Fibroblast of peridontal ligament (primary cell): ENCODE measurements around the gene SOCS2.

ENCODE experiments used
- DNase-seq: peaks from one replicate; pipeline ENCODE4 v3.0.0-alpha.2; 2010; ENCODE audit errors: extremely low read depth

Gene SOCS2

DNA sequence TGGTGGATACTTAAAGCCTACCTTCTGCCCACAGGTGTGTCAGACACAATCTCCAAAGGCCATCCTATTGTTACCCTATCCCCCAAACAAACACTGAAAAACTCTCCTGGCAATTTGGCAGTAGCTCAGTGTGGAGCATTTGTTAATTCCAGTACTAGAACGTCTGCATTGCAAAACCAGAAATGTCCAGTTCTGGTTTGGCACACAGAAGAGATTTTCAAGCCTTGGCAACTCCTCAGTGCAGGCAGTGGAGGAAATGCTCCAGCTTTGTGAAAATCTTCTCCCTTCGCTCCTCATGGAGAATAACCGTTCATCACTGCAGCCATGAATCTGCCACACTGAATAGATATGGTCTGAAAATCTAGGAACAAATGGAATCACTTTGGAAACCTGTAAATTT lies 5.3 kb upstream of the SOCS2 start:
- DNase-seq, result peak; percentile 68

DNA sequence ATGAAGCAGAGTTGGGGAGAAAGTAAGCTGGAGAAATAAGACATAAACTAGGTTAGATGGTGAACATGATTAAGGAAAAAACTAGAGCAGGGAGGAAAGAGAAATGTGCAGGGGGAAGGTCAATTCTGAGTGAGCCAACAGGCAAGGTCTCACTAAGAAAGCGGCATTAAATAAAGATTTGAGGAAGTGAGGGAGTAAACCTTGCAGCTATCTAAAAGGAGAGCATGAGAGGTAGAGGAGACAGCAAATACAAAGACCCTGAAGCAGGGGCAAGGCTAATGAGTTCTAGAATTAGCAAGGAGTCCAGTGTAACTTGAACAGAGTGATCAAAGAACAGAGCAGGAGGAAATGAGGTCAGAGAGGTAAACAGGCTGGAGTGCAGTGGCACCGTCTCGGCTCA lies 4.4 kb upstream of the SOCS2 start:
- no peak for DNase-seq

DNA sequence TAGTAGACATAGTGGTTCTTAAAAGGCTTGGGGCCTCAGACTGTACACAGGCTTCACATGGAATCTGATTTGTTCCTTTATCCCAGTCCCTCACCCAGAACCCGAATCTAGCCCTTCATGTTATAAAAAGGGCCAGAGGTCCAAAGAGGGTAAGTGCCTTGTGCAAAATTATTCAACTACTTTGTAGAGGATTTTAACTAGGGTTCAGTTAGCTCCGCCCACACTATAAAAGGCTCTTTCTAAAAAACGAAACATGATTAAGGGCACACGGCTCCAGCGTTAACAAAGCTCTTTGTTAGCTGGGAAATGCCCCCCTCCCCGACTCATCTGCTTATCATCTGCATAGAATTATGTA lies 3.2 kb upstream of the SOCS2 start:
- no peak for DNase-seq

DNA sequence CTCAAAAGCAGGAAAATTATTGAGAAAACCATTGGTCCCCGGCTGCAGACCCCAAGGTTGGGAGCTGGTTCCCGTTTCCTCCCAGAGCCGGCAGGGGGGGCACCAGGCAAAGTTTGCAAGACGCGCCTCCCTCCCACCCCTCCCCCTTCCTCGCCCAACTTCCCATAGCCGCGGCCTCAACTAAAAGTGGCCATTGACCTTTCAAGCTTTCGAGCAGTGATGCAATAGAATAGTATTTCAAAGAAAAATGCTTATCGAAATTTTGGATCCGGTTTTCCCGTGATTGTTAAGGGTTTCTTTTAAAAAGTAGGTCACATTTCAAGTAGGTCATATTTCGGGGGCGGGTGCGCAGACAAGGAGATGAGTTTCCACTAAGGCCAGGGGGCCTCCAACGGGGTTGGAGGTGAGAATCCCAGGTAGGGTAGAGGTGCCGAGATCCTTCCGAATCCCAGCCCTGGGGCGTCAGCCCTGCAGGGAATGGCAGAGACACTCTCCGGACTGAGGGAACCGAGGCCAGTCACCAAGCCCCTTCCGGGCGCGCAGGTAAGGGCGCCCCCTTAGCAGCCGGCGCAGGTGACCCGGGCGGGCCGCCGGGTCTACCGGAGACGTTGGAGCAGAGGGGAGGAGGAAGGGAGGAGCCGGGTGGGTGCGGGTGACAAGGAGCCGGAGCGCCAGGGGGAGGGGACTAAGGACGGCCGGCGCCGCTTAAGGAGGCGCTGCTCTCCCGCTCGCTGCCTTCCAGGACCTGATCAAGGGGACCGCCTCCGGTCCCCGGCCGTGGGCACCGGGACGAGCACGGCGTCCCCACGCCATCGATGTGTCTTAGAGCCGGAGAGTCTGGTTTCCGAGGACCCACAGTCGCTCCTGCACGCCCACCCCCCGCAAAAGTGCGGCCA lies 2.6 kb upstream of the SOCS2 start:
- peak; percentile 91 for DNase-seq

DNA sequence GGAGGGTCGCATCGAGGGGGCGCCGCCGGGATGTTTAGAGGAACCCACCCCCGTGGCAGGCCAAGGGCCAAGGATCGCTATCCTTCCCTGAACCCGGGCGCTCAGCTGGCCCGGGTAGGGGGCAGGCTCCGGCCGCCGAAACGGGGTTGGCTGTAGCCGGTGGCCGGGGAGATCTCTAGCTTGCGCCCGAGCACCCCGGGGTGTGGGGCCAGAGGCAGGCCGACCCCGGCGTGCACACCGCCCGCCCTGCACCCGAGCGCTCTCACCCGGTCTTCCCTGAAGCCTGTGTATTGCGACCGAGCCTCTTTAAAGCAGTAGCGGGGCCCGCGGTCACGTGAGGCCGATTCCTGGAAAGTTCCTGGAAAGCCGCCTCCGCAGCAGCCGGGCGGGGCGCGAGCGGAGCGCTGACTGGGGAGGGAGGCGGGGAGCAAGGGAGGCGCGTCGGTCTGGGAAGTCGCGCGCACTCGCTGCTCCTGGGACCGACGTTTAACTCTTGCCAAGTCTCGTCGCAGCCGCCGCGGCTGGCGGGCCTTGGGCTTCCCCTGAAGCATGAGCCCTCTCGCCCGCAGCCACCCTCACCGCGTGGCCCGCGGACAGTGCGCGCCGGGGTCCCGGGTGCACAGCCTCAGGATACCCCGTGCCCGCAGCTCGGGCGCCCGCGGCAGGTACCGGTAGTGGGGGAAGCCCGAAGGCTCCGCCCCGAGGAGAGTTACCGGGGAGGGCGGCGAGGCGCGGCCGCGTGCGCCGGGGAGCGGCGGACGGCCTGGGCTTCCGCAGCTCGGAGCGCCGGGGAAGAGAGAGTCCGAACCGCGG lies 1.7 kb upstream of the SOCS2 start:
- DNase-seq, result peak; percentile 92

- peak; percentile 58 for DNase-seq
Observed at GRCh38 chr12:93571365-93571924, 1.0 kb upstream of the SOCS2 start.

GRCh38 chr12:93572712-93573551 lies 457 bp downstream of the SOCS2 start:
- DNase-seq, result peak; percentile 31

DNA sequence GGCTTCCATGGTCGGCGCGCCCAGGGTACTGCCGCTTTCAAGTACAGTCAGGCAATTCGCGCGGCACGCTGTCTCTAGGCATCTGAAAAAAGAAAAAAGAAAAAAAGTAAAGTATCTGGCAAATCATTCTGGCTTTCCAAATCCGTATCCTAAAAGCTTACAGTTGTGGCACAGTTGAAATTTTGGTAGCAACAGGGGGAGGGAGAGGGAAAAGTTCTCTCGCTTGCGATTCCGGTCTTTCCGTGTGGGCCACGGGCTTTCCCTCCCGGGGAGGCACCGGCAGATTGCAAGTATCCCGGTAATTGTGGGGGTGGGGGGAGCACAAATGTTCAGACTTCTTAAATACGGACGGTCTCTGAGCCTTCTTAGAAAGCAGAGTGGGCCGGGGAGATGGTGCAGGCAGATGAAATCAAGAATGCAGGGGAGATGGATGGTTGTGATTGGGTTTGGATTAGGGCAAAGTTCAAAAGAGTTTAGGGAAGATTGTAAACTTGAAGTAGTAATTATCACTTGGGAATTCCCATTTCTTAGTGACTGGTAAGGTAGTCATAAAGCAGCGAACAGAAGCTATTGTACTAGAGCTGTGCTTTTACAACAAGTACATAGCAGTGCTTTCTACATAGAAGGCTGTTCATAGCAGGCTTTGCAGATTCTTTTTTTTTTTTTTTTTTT lies 1.2 kb downstream of the SOCS2 start:
- DNase-seq, result peak; percentile 55

GRCh38 chr12:93577222-93577621 lies 4.7 kb downstream of the SOCS2 start:
- no peak for DNase-seq

GRCh38 chr12:93578221-93578620 lies 5.7 kb downstream of the SOCS2 start:
- DNase-seq, result no peak

DNA sequence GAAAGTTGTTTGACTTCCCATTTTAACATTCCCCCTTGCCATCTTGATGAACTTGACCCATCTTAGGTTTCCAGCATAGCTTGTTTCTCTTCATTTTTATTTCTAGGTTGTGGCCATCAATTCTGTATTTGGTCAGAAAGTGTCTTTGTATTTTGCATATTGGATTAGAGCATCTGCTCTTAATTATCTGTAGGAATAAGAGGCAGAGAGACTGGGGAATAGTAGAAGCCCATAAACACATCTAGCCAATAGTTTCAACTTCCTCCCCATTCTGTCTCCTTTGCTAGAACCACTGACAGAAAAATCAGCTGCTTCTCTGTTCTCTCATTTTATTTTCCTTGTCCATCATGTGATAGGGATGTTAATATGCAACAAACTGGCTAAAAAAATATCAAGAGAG lies 8.2 kb downstream of the SOCS2 start:
- peak; percentile 42 for DNase-seq

DNA sequence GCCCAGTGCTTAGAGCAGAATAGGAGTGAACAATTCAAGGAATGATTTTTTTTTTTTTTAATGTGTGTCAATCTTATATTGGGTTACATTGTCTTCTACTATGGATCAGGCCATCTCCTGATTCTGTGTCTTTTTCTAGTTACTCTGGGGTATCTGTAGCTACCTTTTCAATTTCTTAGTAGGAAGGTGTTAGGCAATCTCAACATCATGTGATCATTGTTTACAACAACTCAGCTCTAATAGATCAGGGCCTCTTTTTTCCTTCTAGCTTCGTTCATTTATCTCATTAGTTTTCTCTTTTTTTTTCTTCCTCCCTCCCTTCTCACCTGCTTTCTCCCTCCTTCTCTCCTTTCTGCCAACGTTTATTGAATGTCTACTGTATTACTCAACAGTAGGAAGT lies 8.9 kb downstream of the SOCS2 start:
- DNase-seq, result no peak

GRCh38 chr12:93582351-93582750 lies 9.9 kb downstream of the SOCS2 start:
- DNase-seq, result no peak

GRCh38 chr12:93583627-93584392 lies 11.3 kb downstream of the SOCS2 start:
- no peak for DNase-seq

DNA sequence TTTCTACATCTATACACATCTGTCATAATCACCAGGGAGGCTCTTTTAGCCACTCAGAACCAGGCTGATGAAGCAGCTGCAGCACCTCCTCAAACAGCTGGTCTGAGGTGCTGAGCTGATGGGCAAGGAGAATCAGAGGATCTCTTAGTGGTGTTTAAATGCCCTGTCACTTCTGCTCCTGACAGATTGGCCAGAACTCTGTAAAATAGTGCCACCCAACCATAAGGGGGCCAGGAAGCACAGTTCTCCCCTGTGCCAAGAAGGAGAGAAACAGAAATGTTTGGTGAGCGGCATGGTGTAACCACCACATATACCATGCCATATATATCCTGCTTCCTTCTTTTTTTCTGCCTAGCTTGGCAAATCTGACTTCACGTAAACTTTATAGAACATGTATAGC lies 12.8 kb downstream of the SOCS2 start:
- DNase-seq, result no peak

- no peak for DNase-seq
Observed at GRCh38 chr12:93587611-93588010, 15.1 kb downstream of the SOCS2 start.

DNA sequence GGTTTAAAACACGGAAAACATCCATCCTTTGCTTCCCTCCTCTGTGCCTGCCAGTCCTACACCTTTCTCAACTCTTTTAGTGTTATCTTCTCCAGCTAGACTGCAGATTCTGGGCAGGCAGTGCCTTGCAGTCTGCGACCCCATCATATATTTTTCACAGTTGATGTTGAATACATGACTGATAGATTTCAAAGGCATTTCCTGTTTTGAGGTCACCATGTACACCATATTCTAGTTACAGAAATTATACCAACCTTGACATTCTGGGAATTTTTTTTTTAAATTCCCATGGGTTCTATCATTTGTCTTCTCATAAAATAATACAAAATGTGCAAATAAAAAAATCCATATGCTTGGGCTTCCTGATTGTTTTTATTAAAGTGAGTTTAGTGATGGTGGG lies 16.6 kb downstream of the SOCS2 start:
- DNase-seq, result no peak

DNA sequence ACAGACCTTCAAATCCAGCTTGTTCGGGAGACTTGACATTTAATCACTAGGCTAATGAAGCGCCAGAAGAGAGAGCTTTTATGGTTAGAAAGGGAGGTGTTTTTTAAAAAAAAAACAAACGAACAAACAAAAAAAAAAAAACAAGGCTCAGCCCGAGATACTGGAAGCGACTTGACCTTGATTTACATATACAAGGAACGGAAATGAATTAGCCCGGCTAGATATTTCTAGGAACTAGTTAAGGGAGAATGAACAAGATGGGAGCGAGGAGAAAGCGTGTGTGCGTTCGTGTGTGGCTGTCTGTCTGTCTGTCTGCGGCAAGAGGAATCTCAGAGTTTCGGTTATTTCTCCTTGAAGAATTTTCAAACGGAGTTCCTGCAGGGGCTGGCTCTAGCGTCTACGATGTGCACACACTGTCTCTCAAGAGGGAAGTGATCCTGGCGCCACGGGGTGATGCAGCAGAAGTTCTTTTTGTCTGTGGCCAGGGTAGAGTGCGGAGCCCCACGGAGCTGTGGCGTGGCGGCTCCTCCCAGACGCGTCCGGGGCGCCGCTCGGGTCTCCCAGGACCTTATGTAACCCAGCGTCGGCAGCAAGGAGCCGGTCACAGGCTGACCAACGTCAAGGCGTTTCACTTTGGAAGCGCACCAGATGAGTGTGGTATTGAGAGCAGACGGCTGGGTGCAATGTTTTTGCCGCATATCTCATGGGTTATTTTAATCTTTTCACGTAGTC lies 18.8 kb downstream of the SOCS2 start:
- peak; percentile 82 for DNase-seq

DNA sequence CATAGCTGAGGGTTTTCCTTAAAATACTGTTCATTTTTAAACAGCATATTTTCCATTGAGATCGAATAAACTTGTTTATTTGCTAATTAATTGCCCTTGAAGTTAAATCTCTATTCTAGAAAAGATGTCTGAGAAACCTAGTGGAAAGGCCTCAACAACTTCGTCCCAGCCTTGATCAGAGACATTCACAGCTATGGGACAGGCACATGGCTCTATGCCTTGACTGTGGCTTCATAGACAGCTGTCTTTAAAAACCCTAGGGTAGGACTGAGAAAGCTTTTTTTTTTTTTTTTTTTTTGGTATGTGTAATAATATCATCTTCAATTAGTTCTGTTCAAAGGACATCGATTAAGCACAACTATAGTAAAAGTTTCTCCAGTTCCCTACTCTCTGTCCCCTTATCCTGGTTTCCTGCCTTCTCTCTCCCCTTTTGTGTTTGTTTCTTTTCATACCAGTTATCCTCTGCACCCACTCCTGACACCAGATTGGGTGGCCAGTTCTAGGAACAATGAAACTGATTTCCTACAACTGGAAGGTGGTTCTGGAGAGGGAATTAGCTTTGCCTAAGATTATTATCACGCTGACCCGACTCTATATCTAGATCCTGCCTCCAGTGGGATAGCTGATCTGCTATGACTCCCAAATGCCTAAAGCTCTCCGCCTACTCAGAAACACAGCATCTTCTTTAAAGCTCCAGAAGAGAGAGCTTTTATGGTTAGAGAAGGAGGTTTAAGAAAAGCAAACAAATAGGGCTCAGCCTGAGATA lies 20.3 kb downstream of the SOCS2 start:
- DNase-seq, result no peak
